Measurements from ENCODE around the gene MACROD1. TPM values are rescaled to one million over a fixed set of nuclear protein-coding genes. Genes with fewer than 3 reads are reported as not detected.

The MACROD1 gene
- total RNA-seq, 3 donors from 2014 or later (not counting 1 experiment from before 2014, with no cell fraction given): 0.73 to 3.3 (median 1.8) TPM

DNA sequence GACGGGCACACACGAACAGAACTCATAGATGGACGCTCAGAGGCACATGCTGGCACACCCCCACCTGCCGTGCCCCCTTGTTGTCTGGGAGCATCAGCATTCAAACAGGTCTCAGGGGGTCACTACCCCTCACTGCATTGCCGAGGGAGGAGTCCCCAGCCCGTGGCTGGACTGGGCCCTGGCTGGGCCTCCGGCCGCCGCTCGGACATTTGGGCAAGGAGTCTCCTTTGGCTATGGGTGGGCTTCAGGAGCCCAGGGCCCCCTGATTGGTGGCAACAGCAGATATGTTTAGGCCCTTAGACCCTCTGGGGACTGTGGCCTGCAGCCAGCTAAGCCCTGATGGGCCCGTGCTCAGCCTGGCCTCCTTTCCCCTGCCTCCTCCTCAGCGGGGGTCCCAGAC, 88.3 kb downstream of the MACROD1 start:
- H3K27me3 Mint-ChIP-seq (ENCODE audit: low read depth in 2 of 2): no peaks in the 10 kb centered on the region
- 95% methylated on average over 12 of the region's 12 CpGs for WGBS (ENCODE audit: insufficient coverage)
- H3K9me3 Mint-ChIP-seq: no peaks in the 10 kb centered on the region
- Histone ChIP-seq H3K27me3 (ENCODE audit: control insufficient read depth, insufficient read depth, low read length) (no peaks in the 10 kb centered on the region), H3K27ac (ENCODE audit: low read length) (no peak overlapping the region), H3K36me3 (ENCODE audit: control insufficient read depth, insufficient read depth, low read length) (no peaks in the 10 kb centered on the region), H3K9me3 (ENCODE audit: control insufficient read depth, insufficient read depth, low read length) (no peaks in the 10 kb centered on the region), H3K4me1 (ENCODE audit: control insufficient read depth, insufficient read depth, low read length) (peaks cover 7% of the 10 kb centered on the region), H3K4me3 (ENCODE audit: low read length) (no peak overlapping the region)
- H3K36me3 Mint-ChIP-seq: no peaks in the 10 kb centered on the region
- intact Hi-C loops (cut with micrococcal nuclease): no loop called here
- H3K27ac Mint-ChIP-seq: no peak overlapping the region
- H3K4me3 Mint-ChIP-seq: no peak overlapping the region
- TF ChIP-seq, protein P1, sequence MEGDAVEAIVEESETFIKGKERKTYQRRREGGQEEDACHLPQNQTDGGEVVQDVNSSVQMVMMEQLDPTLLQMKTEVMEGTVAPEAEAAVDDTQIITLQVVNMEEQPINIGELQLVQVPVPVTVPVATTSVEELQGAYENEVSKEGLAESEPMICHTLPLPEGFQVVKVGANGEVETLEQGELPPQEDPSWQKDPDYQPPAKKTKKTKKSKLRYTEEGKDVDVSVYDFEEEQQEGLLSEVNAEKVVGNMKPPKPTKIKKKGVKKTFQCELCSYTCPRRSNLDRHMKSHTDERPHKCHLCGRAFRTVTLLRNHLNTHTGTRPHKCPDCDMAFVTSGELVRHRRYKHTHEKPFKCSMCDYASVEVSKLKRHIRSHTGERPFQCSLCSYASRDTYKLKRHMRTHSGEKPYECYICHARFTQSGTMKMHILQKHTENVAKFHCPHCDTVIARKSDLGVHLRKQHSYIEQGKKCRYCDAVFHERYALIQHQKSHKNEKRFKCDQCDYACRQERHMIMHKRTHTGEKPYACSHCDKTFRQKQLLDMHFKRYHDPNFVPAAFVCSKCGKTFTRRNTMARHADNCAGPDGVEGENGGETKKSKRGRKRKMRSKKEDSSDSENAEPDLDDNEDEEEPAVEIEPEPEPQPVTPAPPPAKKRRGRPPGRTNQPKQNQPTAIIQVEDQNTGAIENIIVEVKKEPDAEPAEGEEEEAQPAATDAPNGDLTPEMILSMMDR (IDR thresholded peaks at IDR 0.05): no peak
- ATAC-seq (no peak), DNase-seq (no peak)
- H3K4me1 Mint-ChIP-seq: no peaks in the 10 kb centered on the region

DNA sequence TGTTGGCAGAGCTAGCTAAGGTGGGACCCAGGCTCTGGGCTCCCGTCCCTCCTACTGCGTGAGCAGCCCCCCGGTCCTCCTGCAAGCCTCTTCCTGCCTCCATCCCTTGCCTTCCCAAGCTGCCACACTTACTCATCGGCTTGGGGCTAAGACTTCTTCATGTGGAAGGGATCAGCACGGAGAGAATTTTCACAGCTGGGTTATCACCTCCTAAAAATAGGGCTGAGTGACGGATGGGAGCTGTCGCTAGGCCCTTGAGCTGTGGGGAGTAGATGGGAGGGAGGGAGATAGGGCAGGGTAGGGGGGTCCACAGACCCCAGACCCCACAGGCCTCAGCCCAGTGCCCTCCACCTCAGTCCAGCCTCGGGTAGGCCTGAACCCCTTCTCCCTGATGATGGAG, 89.2 kb downstream of the MACROD1 start:
- intact Hi-C loops (cut with micrococcal nuclease): no loop called here
- 90% methylated on average over 8 of the region's 8 CpGs for WGBS (ENCODE audit: insufficient coverage)
- DNase-seq: no peak
- Mint-ChIP-seq H3K27ac (no peak overlapping the region), H3K27me3 (ENCODE audit: low read depth in 2 of 2) (no peaks in the 10 kb centered on the region), H3K4me1 (no peaks in the 10 kb centered on the region), H3K4me3 (no peak overlapping the region), H3K36me3 (no peaks in the 10 kb centered on the region), H3K9me3 (no peaks in the 10 kb centered on the region)
- Histone ChIP-seq H3K27ac (ENCODE audit: low read length) (no peak overlapping the region), H3K9me3 (ENCODE audit: control insufficient read depth, insufficient read depth, low read length) (no peaks in the 10 kb centered on the region), H3K27me3 (ENCODE audit: control insufficient read depth, insufficient read depth, low read length) (no peaks in the 10 kb centered on the region), H3K36me3 (ENCODE audit: control insufficient read depth, insufficient read depth, low read length) (no peaks in the 10 kb centered on the region), H3K4me1 (ENCODE audit: control insufficient read depth, insufficient read depth, low read length) (peaks cover 7% of the 10 kb centered on the region), H3K4me3 (ENCODE audit: low read length) (no peak overlapping the region)
- TF ChIP-seq, protein P1 (IDR thresholded peaks at IDR 0.05): no peak
- no peak for ATAC-seq

DNA sequence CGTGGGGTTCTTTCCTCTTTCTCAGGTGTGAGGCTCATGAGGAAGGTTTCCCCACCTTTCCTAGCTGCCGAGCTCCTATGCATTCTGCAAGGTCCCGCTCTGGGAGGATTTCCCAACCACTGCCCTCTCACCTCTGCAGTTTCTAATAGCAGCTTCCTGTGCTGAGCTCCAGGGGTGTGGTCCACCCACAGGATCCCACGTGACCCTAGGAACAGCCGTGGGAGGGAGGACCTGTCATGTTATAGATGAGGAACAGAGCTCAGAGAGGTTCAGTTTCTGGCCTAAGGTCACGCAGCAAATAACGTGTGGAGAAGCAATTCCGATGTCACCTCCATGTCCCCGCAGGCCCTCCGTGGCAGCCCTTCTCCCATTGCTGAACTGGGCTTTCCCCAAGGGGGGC, 91.7 kb downstream of the MACROD1 start:
- intact Hi-C loops (cut with micrococcal nuclease): no loop called here
- Mint-ChIP-seq H3K4me3 (no peak overlapping the region), H3K9me3 (no peaks in the 10 kb centered on the region), H3K27me3 (ENCODE audit: low read depth in 2 of 2) (no peaks in the 10 kb centered on the region), H3K36me3 (no peaks in the 10 kb centered on the region), H3K27ac (no peak overlapping the region), H3K4me1 (no peaks in the 10 kb centered on the region)
- DNase-seq (peak in 1 of 2 donors; percentile 27), ATAC-seq (no peak)
- Histone ChIP-seq H3K9me3 (ENCODE audit: control insufficient read depth, insufficient read depth, low read length) (no peaks in the 10 kb centered on the region), H3K4me3 (ENCODE audit: low read length) (no peak overlapping the region), H3K36me3 (ENCODE audit: control insufficient read depth, insufficient read depth, low read length) (no peaks in the 10 kb centered on the region), H3K4me1 (ENCODE audit: control insufficient read depth, insufficient read depth, low read length) (peaks cover 7% of the 10 kb centered on the region), H3K27ac (ENCODE audit: low read length) (no peak overlapping the region), H3K27me3 (ENCODE audit: control insufficient read depth, insufficient read depth, low read length) (no peaks in the 10 kb centered on the region)
- 70% methylated on average over 10 of the region's 10 CpGs for WGBS (ENCODE audit: insufficient coverage)
- TF ChIP-seq, protein P1 (IDR thresholded peaks at IDR 0.05): no peak

DNA sequence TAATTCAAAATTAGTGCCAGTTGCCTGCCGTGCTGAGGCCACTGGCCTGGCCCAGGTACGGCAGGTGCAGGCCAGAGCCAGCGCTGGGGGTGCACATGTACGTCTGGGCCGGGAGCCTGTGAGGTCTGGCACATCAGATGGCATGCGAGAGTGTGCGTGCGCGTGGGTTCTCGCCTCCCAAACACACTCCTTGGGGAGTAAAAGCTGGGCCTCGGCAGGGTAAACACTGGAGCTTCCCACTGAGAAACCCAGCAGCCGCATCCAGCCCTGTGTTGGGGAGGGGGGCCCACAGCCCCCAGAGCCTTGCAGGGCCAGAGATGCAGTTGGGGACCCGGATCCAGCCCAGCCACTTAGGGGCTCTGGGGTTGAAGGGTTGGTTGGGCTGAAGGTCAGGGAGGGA, 92.4 kb downstream of the MACROD1 start:
- no peak overlapping the region for H3K4me3 Mint-ChIP-seq
- 87% methylated on average over 13 of the region's 13 CpGs for WGBS (ENCODE audit: insufficient coverage)
- H3K9me3 Mint-ChIP-seq: no peaks in the 10 kb centered on the region
- intact Hi-C loops (cut with micrococcal nuclease): no loop called here
- H3K27ac Mint-ChIP-seq: no peak overlapping the region
- H3K9me3 ChIP-seq (ENCODE audit: control insufficient read depth, insufficient read depth, low read length): no peaks in the 10 kb centered on the region
- no peaks in the 10 kb centered on the region for H3K27me3 ChIP-seq (ENCODE audit: control insufficient read depth, insufficient read depth, low read length)
- no peak for ATAC-seq
- no peaks in the 10 kb centered on the region for H3K27me3 Mint-ChIP-seq (ENCODE audit: low read depth in 2 of 2)
- H3K4me1 ChIP-seq (ENCODE audit: control insufficient read depth, insufficient read depth, low read length): peaks cover 7% of the 10 kb centered on the region
- no peak overlapping the region for H3K27ac ChIP-seq (ENCODE audit: low read length)
- no peak for DNase-seq
- no peaks in the 10 kb centered on the region for H3K4me1 Mint-ChIP-seq
- H3K36me3 Mint-ChIP-seq: no peaks in the 10 kb centered on the region
- TF ChIP-seq, protein P1 (IDR thresholded peaks at IDR 0.05): no peak
- no peaks in the 10 kb centered on the region for H3K36me3 ChIP-seq (ENCODE audit: control insufficient read depth, insufficient read depth, low read length)
- H3K4me3 ChIP-seq (ENCODE audit: low read length): no peak overlapping the region
